Measurements from ENCODE around the gene RNF31. TPM values are rescaled to one million over a fixed set of nuclear protein-coding genes. Genes with fewer than 3 reads are reported as not detected.

The RNF31 gene
- total RNA-seq, 4 donors from 2014 or later = 33.5 to 112 (median 72.9) TPM

DNA sequence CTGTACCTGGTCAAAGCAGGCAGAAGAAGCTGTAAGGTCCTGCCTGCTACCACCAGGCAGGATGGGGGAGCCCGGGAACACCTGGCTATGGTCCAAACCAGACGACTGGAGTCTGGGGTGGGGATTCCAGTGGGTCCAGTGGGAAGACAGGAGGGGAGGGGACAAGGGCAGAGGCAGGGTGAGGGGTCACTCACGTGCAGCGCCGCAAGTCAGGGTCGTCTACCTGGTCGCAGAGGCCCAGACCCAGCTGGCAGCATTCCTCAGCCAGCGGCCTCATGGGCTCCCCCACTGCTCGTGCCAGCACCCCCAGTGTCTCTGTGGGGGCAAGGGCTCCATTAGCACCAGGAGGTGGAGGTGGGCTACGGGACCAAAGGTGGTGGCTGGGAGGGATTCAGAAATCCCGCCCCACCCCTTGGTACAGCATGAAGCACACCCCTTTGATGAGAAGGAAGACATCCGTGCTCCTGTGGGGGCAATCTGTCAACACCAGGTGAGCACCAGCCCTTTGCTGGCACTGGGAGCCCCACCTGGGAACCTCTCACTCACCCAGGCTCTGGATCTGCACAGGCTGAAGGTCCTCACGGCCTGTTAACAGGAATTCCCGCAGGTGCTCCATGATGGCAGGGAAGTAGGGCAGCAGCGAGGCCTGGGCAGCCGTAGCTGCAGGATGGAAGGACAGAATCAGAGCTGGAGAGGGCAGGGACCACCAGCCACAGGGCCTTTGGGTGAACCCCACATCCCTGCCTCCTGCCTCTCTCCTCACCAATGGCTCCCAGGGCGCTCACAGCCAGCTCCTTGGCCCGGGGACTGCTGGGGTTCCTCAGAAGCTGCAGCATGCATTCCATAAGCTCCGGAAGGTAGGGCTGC lies 37.0 kb downstream of the RNF31 start:
- no peak overlapping the region for H3K4me3 ChIP-seq
- no peaks in the 10 kb centered on the region for H3K9me3 ChIP-seq
- no peak for DNase-seq (ENCODE audit: low spot score in 2 of 2)
- no peak overlapping the region for H3K27ac ChIP-seq
- peaks cover 0 to 77% (median 2%) of the 10 kb centered on the region in 3 donors for H3K36me3 ChIP-seq
- TF ChIP-seq EP300 (IDR thresholded peaks at IDR 0.05) (no peak), POLR2A (IDR thresholded peaks at IDR 0.05) (no peak)
- TF ChIP-seq, protein P1, sequence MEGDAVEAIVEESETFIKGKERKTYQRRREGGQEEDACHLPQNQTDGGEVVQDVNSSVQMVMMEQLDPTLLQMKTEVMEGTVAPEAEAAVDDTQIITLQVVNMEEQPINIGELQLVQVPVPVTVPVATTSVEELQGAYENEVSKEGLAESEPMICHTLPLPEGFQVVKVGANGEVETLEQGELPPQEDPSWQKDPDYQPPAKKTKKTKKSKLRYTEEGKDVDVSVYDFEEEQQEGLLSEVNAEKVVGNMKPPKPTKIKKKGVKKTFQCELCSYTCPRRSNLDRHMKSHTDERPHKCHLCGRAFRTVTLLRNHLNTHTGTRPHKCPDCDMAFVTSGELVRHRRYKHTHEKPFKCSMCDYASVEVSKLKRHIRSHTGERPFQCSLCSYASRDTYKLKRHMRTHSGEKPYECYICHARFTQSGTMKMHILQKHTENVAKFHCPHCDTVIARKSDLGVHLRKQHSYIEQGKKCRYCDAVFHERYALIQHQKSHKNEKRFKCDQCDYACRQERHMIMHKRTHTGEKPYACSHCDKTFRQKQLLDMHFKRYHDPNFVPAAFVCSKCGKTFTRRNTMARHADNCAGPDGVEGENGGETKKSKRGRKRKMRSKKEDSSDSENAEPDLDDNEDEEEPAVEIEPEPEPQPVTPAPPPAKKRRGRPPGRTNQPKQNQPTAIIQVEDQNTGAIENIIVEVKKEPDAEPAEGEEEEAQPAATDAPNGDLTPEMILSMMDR (IDR thresholded peaks at IDR 0.05) = no peak
- H3K27me3 ChIP-seq = no peaks in the 10 kb centered on the region
- 85% methylated on average over 15 to 18 of the region's 19 CpGs for WGBS, 2 donors
- peaks cover 0 to 37% (median 13%) of the 10 kb centered on the region in 4 donors for H3K4me1 ChIP-seq

DNA sequence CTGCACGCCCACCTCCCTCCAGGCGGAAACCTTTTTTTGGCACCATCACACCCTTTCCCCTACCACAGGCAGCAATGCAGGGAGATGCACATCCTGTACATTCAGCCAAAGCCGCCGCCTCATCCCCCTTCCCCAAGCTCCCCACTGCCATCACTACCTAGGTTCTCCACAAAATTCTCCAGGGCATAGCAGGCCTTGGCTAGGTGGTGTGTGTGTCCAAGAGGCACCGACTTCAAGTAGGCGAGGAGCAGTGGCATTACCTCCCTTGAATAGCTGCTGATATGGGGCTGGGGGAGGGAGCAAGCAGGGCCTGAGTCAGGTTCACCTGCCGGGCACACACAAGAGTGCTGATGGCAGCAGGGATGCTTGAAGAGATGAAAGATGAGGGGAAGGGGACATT lies 37.7 kb downstream of the RNF31 start:
- Histone ChIP-seq H3K9me3 (no peaks in the 10 kb centered on the region), H3K27ac (no peak overlapping the region), H3K4me3 (no peak overlapping the region), H3K36me3 (peaks cover 0 to 75% (median 2%) of the 10 kb centered on the region in 3 donors), H3K27me3 (no peaks in the 10 kb centered on the region), H3K4me1 (peaks cover 0 to 34% (median 11%) of the 10 kb centered on the region in 4 donors)
- 93% methylated on average over 7 of the region's 7 CpGs for WGBS, 2 donors
- DNase-seq (ENCODE audit: low spot score in 2 of 2) = no peak
- TF ChIP-seq, protein P1 (IDR thresholded peaks at IDR 0.05) = no peak
- TF ChIP-seq EP300 (IDR thresholded peaks at IDR 0.05) = no peak
- no peak for TF ChIP-seq POLR2A (IDR thresholded peaks at IDR 0.05)

DNA sequence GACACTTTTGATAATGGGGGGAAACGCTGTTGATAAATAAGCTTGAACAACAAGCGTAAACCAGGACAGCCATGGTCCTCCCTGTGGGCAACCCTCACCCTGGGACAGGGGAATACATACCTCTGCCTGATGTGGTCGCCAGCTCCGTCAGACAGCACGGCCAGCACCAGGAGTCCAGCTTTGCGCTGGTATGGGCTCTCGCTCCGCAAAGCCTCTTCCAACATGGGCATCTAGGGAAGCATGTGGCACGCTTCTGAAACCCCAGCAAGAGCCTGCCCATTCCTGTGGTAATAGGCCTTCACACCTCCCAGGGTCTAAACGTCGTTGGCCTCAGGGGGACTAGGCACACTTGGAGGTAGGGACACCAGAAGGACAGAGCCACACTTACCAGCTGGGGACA lies 38.4 kb downstream of the RNF31 start:
- H3K9me3 ChIP-seq = no peaks in the 10 kb centered on the region
- DNase-seq (ENCODE audit: low spot score in 2 of 2) = no peak
- WGBS, 2 donors = 88 to 91% methylated on average over 11 of the region's 11 CpGs

GRCh38 chr14:24186831-24187538 lies 39.7 kb downstream of the RNF31 start:
- H3K27ac ChIP-seq = peak overlapping the region in 1 of 4 donors; percentile 87
- no peaks in the 10 kb centered on the region for H3K9me3 ChIP-seq
- no peak for DNase-seq (ENCODE audit: low spot score in 2 of 2)
- H3K27me3 ChIP-seq = no peaks in the 10 kb centered on the region
- no peak for TF ChIP-seq EP300 (IDR thresholded peaks at IDR 0.05)
- peaks cover 0 to 73% (median 2%) of the 10 kb centered on the region in 3 donors for H3K36me3 ChIP-seq
- WGBS, 2 donors = 91 to 94% methylated on average over 10 of the region's 10 CpGs
- peaks cover 0 to 30% (median 11%) of the 10 kb centered on the region in 4 donors for H3K4me1 ChIP-seq
- H3K4me3 ChIP-seq = no peak overlapping the region

More for the DNA sequence above, 38.4 kb downstream of the RNF31 start:
- TF ChIP-seq EP300 (IDR thresholded peaks at IDR 0.05) (no peak), POLR2A (IDR thresholded peaks at IDR 0.05) (no peak)
- TF ChIP-seq, protein P1 (IDR thresholded peaks at IDR 0.05) = no peak
- Histone ChIP-seq H3K27ac (no peak overlapping the region), H3K4me1 (peaks cover 0 to 28% (median 11%) of the 10 kb centered on the region in 4 donors), H3K4me3 (no peak overlapping the region), H3K36me3 (peaks cover 0 to 75% (median 2%) of the 10 kb centered on the region in 3 donors), H3K27me3 (no peaks in the 10 kb centered on the region)

DNA sequence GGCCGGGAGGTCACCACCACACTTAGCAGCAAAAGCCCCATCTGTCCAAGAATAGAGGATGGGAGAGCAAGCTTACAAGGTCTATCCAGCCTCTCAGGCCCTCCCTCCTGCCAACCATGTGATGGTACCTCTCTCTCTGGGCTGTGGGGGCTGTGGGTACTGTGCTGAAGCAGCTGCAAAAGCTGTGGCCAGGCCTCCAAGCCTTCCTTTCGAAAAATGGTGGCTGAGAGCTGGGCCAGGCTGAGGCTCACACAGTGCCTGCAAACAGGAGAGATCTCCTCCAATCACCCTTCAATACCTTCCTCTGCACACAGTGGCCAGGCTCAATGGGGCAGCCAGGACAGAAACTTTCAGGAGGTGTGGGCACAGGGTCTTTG lies 40.2 kb downstream of the RNF31 start:
- WGBS, 2 donors = 81 to 89% methylated on average over 2 of the region's 2 CpGs
- peaks cover 0 to 73% (median 2%) of the 10 kb centered on the region in 3 donors for H3K36me3 ChIP-seq
- H3K4me3 ChIP-seq = peak overlapping the region in 2 of 4 donors; percentile 59 to 86
- H3K27me3 ChIP-seq = no peaks in the 10 kb centered on the region
- H3K4me1 ChIP-seq = peaks cover 0 to 34% (median 11%) of the 10 kb centered on the region in 4 donors
- DNase-seq (ENCODE audit: low spot score in 2 of 2) = no peak
- peak overlapping the region in 1 of 4 donors; percentile 87 for H3K27ac ChIP-seq
- no peaks in the 10 kb centered on the region for H3K9me3 ChIP-seq
- TF ChIP-seq EP300 (IDR thresholded peaks at IDR 0.05) (no peak), POLR2A (IDR thresholded peaks at IDR 0.05) (no peak)
- TF ChIP-seq, protein P1 (IDR thresholded peaks at IDR 0.05) = no peak
